C4-2B (cell line): ENCODE data around the gene TYRO3.

Experiments
- H3K27ac ChIP-seq: fragments of 450-650 bp; 2 replicates; pipeline ENCODE4 v1.5.1; 2017
- CTCF ChIP-seq: fragments of 450-650 bp; conservative IDR thresholded peaks from 2 replicates; pipeline ENCODE4 v1.5.1; 2017; ENCODE audit warnings: mild to moderate bottlenecking
- ZFX ChIP-seq: fragments of 450-650 bp; IDR thresholded peaks from 2 replicates; pipeline ENCODE4 v1.6.1; 2017

Gene TYRO3

DNA sequence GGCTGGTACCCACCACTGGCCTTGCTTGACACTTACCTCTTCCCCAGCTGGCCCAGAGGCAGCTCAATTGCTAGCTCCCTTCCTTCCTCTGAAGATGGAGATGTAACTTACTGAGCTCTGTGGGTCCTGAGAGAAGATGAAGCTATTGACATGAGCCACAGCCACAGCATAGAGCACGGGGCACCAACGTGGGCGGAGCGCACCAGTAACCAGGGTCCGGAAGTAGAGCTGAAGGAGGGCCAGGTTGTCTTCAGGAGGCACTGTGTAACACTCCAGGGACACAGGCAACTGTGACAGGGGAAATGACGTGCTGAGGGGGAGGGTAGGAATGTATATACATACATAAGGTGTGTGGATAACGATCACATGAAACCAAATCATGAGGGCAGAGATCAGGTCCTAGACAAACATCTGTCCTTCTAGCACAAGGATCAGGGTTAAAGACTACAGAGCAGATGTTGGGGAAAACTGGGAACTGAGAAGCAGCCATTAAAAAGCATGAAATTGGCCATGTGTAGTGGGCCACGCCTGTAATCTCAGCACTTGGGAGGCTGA is 41.0 kb upstream of the TYRO3 start:
- TF ChIP-seq CTCF (no peak), ZFX (no peak)
- no peak overlapping the region for H3K27ac ChIP-seq

GRCh38 chr15:41520636-41521035 is 38.4 kb upstream of the TYRO3 start:
- H3K27ac ChIP-seq = no peak overlapping the region
- no peak for TF ChIP-seq ZFX
- no peak for TF ChIP-seq CTCF

- TF ChIP-seq ZFX (no peak), CTCF (no peak)
Measured at GRCh38 chr15:41521614-41522013, 37.4 kb upstream of the TYRO3 start.

GRCh38 chr15:41523097-41523496 is 35.9 kb upstream of the TYRO3 start:
- H3K27ac ChIP-seq = no peak overlapping the region
- TF ChIP-seq ZFX (no peak), CTCF (no peak)

More at GRCh38 chr15:41521614-41522013, 37.4 kb upstream of the TYRO3 start:
- H3K27ac ChIP-seq = no peak overlapping the region

- TF ChIP-seq ZFX (no peak), CTCF (no peak)
- no peak overlapping the region for H3K27ac ChIP-seq
Measured at GRCh38 chr15:41530363-41530956, 28.6 kb upstream of the TYRO3 start.

- no peak overlapping the region for H3K27ac ChIP-seq
Measured at GRCh38 chr15:41535544-41535943, 23.5 kb upstream of the TYRO3 start.

More at GRCh38 chr15:41535544-41535943, 23.5 kb upstream of the TYRO3 start:
- TF ChIP-seq CTCF (no peak), ZFX (no peak)
